K562 (cell line): ENCODE results near the gene APCDD1. TPM values are rescaled to one million over a fixed set of nuclear protein-coding genes. Genes with fewer than 3 reads are reported as not detected.

Source experiments
- ATAC-seq: fragments of 200-7000 bp; cut with Tn5 transposase; 3 replicates; pipeline ENCODE4 v1.9.1; 2020; ENCODE audit warnings: moderate library complexity
- BruUV-seq: library from RNA; stranded (reverse); fragments of 400-500 nt; replicated peaks from 2 replicates; lab custom pipeline; 2021; lab: Mats Ljungman, UMichigan
- CTCF ChIA-PET: fragments of 300-600 bp; formaldehyde crosslinking; extraction: SDS; loops from one replicate; lab custom pipeline; 2021; ENCODE audit warnings: low intra/inter-chr PET ratio; lab: Yijun Ruan, JAX
- POLR2A ChIA-PET: fragments of 300-600, 350-650 bp; sonication (Branson Sonifier 250); formaldehyde crosslinking; extraction: SDS; loops from one replicate; lab custom pipeline; 2021; ENCODE audit warnings: antibody characterized with exemption, inconsistent platforms; lab: Yijun Ruan, JAX
- DNase-seq, 4 experiments: peaks; one replicate each; pipeline versions ENCODE4 v3.0.0 to v3.0.0-alpha.2; 2011 to 2018; ENCODE audit warnings: low spot score in 3 of 4, mixed read lengths in 3 of 4; ENCODE audit errors: extremely low read depth in 1 of 4
- FAIRE-seq: peaks from 2 replicates; lab custom pipeline; 2011; peaks lifted over from hg19 to GRCh38; lab: Jason Lieb, UNC
- H2AFZ ChIP-seq: 2 replicates; pipeline ENCODE4 v1.6.0; 2011; ENCODE audit warnings: low read depth, low read length, control low read depth, inconsistent platforms
- H3K27ac ChIP-seq: fragments of 200-600 bp; 3 replicates; pipeline ENCODE4 v1.8.0; 2011; ENCODE audit warnings: low read depth, mild to moderate bottlenecking, control low read depth, inconsistent platforms, low read length, moderate library complexity, mixed read lengths; ENCODE audit errors: extremely low read depth
- H3K27me3 ChIP-seq, 2 experiments: fragments of 300-600 bp in 1 of 2; 2 replicates in 1 of 2; 3 replicates in 1 of 2; pipeline versions ENCODE4 v1.6.0 to v1.8.0; 2011; ENCODE audit warnings: inconsistent platforms in 2 of 2, low read length in 2 of 2, mild to moderate bottlenecking in 1 of 2, mixed read lengths in 1 of 2, moderate library complexity in 1 of 2; ENCODE audit not compliant: control insufficient read depth in 2 of 2, insufficient read depth in 2 of 2
- H3K36me3 ChIP-seq: fragments of 300-600 bp; 3 replicates; pipeline ENCODE4 v1.8.0; 2011; ENCODE audit warnings: mild to moderate bottlenecking, low read length, inconsistent platforms; ENCODE audit not compliant: control insufficient read depth, insufficient read depth
- H3K4me1 ChIP-seq, 2 experiments: fragments of 200-600 bp in 1 of 2; replicated peaks in 1 of 2; 2 replicates in 1 of 2; 3 replicates in 1 of 2; pipeline versions ENCODE4 v1.5.1 to v1.8.0; 2011; ENCODE audit warnings: inconsistent platforms in 2 of 2, low read length in 2 of 2, mild to moderate bottlenecking in 1 of 2, mixed read lengths in 1 of 2, moderate library complexity in 1 of 2; ENCODE audit not compliant: control insufficient read depth in 2 of 2, insufficient read depth in 2 of 2
- H3K4me2 ChIP-seq: 2 replicates; pipeline ENCODE4 v1.6.1; 2011; ENCODE audit warnings: low read length, control low read depth, inconsistent platforms, mixed read lengths; ENCODE audit not compliant: insufficient read depth
- H3K4me3 ChIP-seq: fragments of 200-600 bp; sonication (generic), shearing (Covaris generic); 2 replicates; pipeline ENCODE4 v1.5.1; 2016; ENCODE audit warnings: control low read depth, inconsistent platforms
- H3K79me2 ChIP-seq: fragments of 200-600 bp; 3 replicates; pipeline ENCODE4 v1.8.0; 2011; ENCODE audit warnings: low read length, inconsistent platforms; ENCODE audit not compliant: control insufficient read depth, insufficient read depth
- H3K9ac ChIP-seq, 2 experiments: 2 replicates each; pipeline versions ENCODE4 v1.6.0 to v1.6.1; 2011; ENCODE audit warnings: low read depth in 2 of 2, low read length in 2 of 2, control low read depth in 1 of 2, inconsistent platforms in 1 of 2, mild to moderate bottlenecking in 1 of 2, mixed read lengths in 1 of 2; ENCODE audit not compliant: insufficient read depth in 1 of 2
- H3K9me1 ChIP-seq: one replicate; pipeline ENCODE4 v1.6.0; 2011; ENCODE audit warnings: inconsistent platforms, mild to moderate bottlenecking, low read length, moderate library complexity; ENCODE audit not compliant: control insufficient read depth, insufficient read depth
- H3K9me3 ChIP-seq: replicated peaks from 2 replicates; pipeline ENCODE4 v1.5.1; 2011; ENCODE audit warnings: low read depth, low read length, inconsistent platforms; ENCODE audit not compliant: control insufficient read depth, insufficient read depth
- H4K20me1 ChIP-seq: replicated peaks from 2 replicates; pipeline ENCODE4 v1.6.1; 2011; ENCODE audit warnings: low read length, inconsistent platforms, mixed read lengths; ENCODE audit not compliant: control insufficient read depth, insufficient read depth
- LEF1 ChIP-seq: fragments of 450-650 bp; IDR thresholded peaks from 2 replicates; pipeline ENCODE4 v1.6.1; 2016; ENCODE audit warnings: mild to moderate bottlenecking
- NFE2L1 ChIP-seq: fragments of 450-650 bp; IDR thresholded peaks from 2 replicates; pipeline ENCODE4 v1.6.1; 2016; ENCODE audit warnings: missing genetic modification characterization, low read depth, mild to moderate bottlenecking, missing compliant biosample characterization, moderate library complexity, borderline replicate concordance
- PRDM10 ChIP-seq: fragments of 450-650 bp; IDR thresholded peaks from 2 replicates; pipeline ENCODE4 v1.6.1; 2018; ENCODE audit not compliant: partially characterized antibody
- ZBTB1 ChIP-seq: sonication (generic); formaldehyde crosslinking; IDR thresholded peaks from 2 replicates; pipeline ENCODE4 v1.8.1; 2023; ENCODE audit warnings: missing genetic modification reagents, low read depth, mild to moderate bottlenecking, borderline replicate concordance
- ZBTB2 ChIP-seq: fragments of 450-650 bp; IDR thresholded peaks from 2 replicates; pipeline ENCODE4 v1.6.1; 2016; ENCODE audit warnings: antibody characterized with exemption
- WGBS: fragments of 100-300 bp; shearing (Covaris generic); methylation state at CpG from one replicate; pipeline ENCODE4 v1.1.6; 2016; ENCODE audit warnings: low coverage, mixed read lengths; ENCODE audit not compliant: insufficient coverage; ENCODE audit errors: missing lambda C conversion rate; 5-methylcytosine and 5-hydroxymethylcytosine counted together
- in situ Hi-C: fragments of 300-500 bp; cut with MboI; formaldehyde crosslinking; loops from 4 replicates; pipeline ENCODE4 v1.15.0; 2018; ENCODE audit warnings: inconsistent platforms, mixed read lengths
- intact Hi-C: fragments of 100-400 bp; cut with micrococcal nuclease; formaldehyde crosslinking; loops from 2 replicates; pipeline ENCODE4 v1.14.2; 2022
- polyA plus RNA-seq, 8 experiments: library from polyadenylated mRNA; depleted of rRNA in 4 of 8; stranded (reverse) in 5 of 8; unstranded in 3 of 8; fragments of >200 nt; fragmentation: Nextera tagmentation in 2 of 8; fragmentation: Illumina TruSeq in 1 of 8; extraction: Ambion mirVana in 2 of 8; extraction: Trizol in 1 of 8; gene quantifications; 2 replicates each; pipeline versions ENCODE4 v1.2.1 to v1.2.3, GENCODE V29; 2011 to 2014; ENCODE audit warnings: inconsistent platforms in 1 of 8, missing spikeins in 1 of 8
- total RNA-seq, 7 experiments: library from RNA; depleted of rRNA in 6 of 7; stranded (reverse); fragments of >200 nt in 6 of 7; fragmentation: Illumina TruSeq in 2 of 7; extraction: Trizol in 2 of 7; gene quantifications; 2 replicates each; pipeline versions ENCODE4 v1.2.1 to v1.2.3, GENCODE V29; 2011 to 2021; ENCODE audit warnings: low replicate concordance in 1 of 7

Gene APCDD1
- total and polyA plus RNA-seq, 9 of the 15 experiments (the other 6 are each of a cell fraction or from before 2014, with no cell fraction given), result 0.07 TPM; not detected in 8

DNA sequence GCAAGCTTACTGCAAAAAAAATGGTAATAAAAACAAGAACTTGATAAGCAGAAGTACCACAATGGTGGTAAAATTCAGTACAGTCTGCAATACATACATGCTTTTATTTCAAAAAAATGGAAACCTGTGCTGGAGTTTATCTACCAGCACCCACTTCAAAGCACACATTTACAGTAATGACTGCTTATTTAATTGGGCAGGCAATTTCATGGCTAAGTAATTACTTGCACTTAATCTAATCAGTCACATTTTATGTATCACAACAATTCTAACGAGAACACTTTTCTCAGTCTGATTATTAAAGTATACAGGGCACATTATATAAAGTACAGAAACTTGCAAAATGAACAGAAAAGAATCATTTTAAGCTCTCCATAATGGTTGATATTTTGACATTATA is 5.2 kb downstream of the APCDD1 start:
- H3K79me2 ChIP-seq, result no peaks in the 10 kb centered on the region
- H3K9me1 ChIP-seq, result no peaks in the 10 kb centered on the region
- H3K4me3 ChIP-seq, result no peak overlapping the region
- no peak overlapping the region for H3K9ac ChIP-seq
- TF ChIP-seq LEF1 (no peak), PRDM10 (no peak), NFE2L1 (tag) (no peak), ZBTB1 (CRISPR knock-in tag) (no peak), ZBTB2 (no peak)
- no peak overlapping the region for H3K27ac ChIP-seq
- H3K4me1 ChIP-seq, result no peaks in the 10 kb centered on the region
- CTCF ChIA-PET, result no interaction called here
- BruUV-seq, result no TSS peak
- no peaks in the 10 kb centered on the region for H3K36me3 ChIP-seq
- DNase-seq (no peak), ATAC-seq (no peak), FAIRE-seq (no peak)
- H4K20me1 ChIP-seq, result no peaks in the 10 kb centered on the region
- H2AFZ ChIP-seq, result no peak overlapping the region
- H3K27me3 ChIP-seq, result peaks cover 15 to 25% of the 10 kb centered on the region in 2 experiments; a peak in 3 of 5 replicates
- 0% methylated on average over 1 of the region's 1 CpG for WGBS
- no peaks in the 10 kb centered on the region for H3K9me3 ChIP-seq
- in situ Hi-C loops, result no loop called here
- no peak overlapping the region for H3K4me2 ChIP-seq
- POLR2A ChIA-PET, result interaction anchor here (1.1 kb wide), 1 partner anchor 10 kb away, joined by 3 read pairs; no protein-coding TSS in a partner anchor
- intact Hi-C loops, result no loop called here
